GM12874 (cell line): Measurements from ENCODE around the gene AFTPH.

Experiments
- CTCF ChIP-seq: IDR thresholded peaks from 2 replicates; pipeline ENCODE4 v1.5.1; 2011; ENCODE audit warnings: low read depth, mild to moderate bottlenecking, control low read depth, low read length, moderate library complexity; ENCODE audit not compliant: insufficient read depth

AFTPH gene

GRCh38 chr2:64481665-64482064 lies 42.5 kb upstream of the AFTPH start:
- TF ChIP-seq CTCF, result no peak

- TF ChIP-seq CTCF, result no peak
These were observed 41.9 kb upstream of the AFTPH start for GRCh38 chr2:64482243-64482642.

- no peak for TF ChIP-seq CTCF
These were observed 41.2 kb upstream of the AFTPH start for GRCh38 chr2:64482765-64483504.

GRCh38 chr2:64485331-64485730 lies 38.8 kb upstream of the AFTPH start:
- no peak for TF ChIP-seq CTCF

- TF ChIP-seq CTCF, result no peak
These were observed 38.2 kb upstream of the AFTPH start for GRCh38 chr2:64485961-64486360.

GRCh38 chr2:64487256-64488049 lies 36.7 kb upstream of the AFTPH start:
- TF ChIP-seq CTCF, result no peak

GRCh38 chr2:64488050-64488974 lies 35.8 kb upstream of the AFTPH start:
- TF ChIP-seq CTCF, result peak; percentile 90
